ACHN (cell line): ENCODE measurements around the gene PLEKHS1.
A peak's percentile ranks its signal among the peaks of the same experiment; 100 is the strongest.
"Not testable (repeated sequence)": the region's sequence is repeated elsewhere in the genome, so short reads cannot be mapped to it uniquely, and the experiment has no call there.

Source experiments
- DNase-seq: peaks from one replicate; pipeline ENCODE4 v3.0.0-alpha.2; 2015
- in situ Hi-C: cut with HindIII; loops from 2 replicates; pipeline ENCODE4 v1.10.0; 2017; ENCODE audit warnings: low sequenced_read_pairs, low pct_ligation_motif_present, low pct_unique_long_range_greater_than_20kb

PLEKHS1 gene

GRCh38 chr10:113736576-113736975, 14.9 kb upstream of the PLEKHS1 start:
- DNase-seq, result no peak
- in situ Hi-C loops, result no loop called here

GRCh38 chr10:113739031-113739430, 12.5 kb upstream of the PLEKHS1 start:
- in situ Hi-C loops, result no loop called here
- no peak for DNase-seq

GRCh38 chr10:113739577-113739976, 11.9 kb upstream of the PLEKHS1 start:
- no peak for DNase-seq

GRCh38 chr10:113740850-113741249, 10.6 kb upstream of the PLEKHS1 start:
- in situ Hi-C loops, result no loop called here
- DNase-seq, result no peak

More at GRCh38 chr10:113739577-113739976, 11.9 kb upstream of the PLEKHS1 start:
- in situ Hi-C loops, result no loop called here

- no peak for DNase-seq
- in situ Hi-C loops, result no loop called here
Observed at GRCh38 chr10:113742466-113742865, 9.0 kb upstream of the PLEKHS1 start.

- in situ Hi-C loops, result no loop called here
- no peak for DNase-seq
Observed at GRCh38 chr10:113743594-113743993, 7.9 kb upstream of the PLEKHS1 start.

- DNase-seq, result no peak
- in situ Hi-C loops, result no loop called here
Observed at GRCh38 chr10:113745374-113745773, 6.1 kb upstream of the PLEKHS1 start.

GRCh38 chr10:113746217-113746957, 5.1 kb upstream of the PLEKHS1 start:
- peak; percentile 22 for DNase-seq
- in situ Hi-C loops, result no loop called here

- in situ Hi-C loops, result no loop called here
Observed at GRCh38 chr10:113752553-113752952, 1.1 kb downstream of the PLEKHS1 start.

GRCh38 chr10:113753020-113753692, 1.7 kb downstream of the PLEKHS1 start:
- no peak for DNase-seq
- in situ Hi-C loops, result no loop called here

More at GRCh38 chr10:113752553-113752952, 1.1 kb downstream of the PLEKHS1 start:
- no peak for DNase-seq

- in situ Hi-C loops, result no loop called here
Observed at GRCh38 chr10:113754125-113754524, 2.6 kb downstream of the PLEKHS1 start.

GRCh38 chr10:113754768-113755167, 3.3 kb downstream of the PLEKHS1 start:
- no peak for DNase-seq
- in situ Hi-C loops, result no loop called here

More at GRCh38 chr10:113754125-113754524, 2.6 kb downstream of the PLEKHS1 start:
- no peak for DNase-seq

GRCh38 chr10:113756940-113757543, 5.6 kb downstream of the PLEKHS1 start:
- in situ Hi-C loops, result no loop called here
- no peak for DNase-seq

GRCh38 chr10:113762083-113762482, 10.6 kb downstream of the PLEKHS1 start:
- in situ Hi-C loops, result no loop called here
- DNase-seq, result no peak

- in situ Hi-C loops, result no loop called here
- no peak for DNase-seq
Observed at GRCh38 chr10:113764582-113764981, 13.1 kb downstream of the PLEKHS1 start.

- in situ Hi-C loops, result no loop called here
- DNase-seq, result no peak
Observed at GRCh38 chr10:113765910-113766309, 14.4 kb downstream of the PLEKHS1 start.

- in situ Hi-C loops, result no loop called here
- no peak for DNase-seq
Observed at GRCh38 chr10:113767222-113767621, 15.7 kb downstream of the PLEKHS1 start.

- in situ Hi-C loops, result no loop called here
- no peak for DNase-seq
Observed at GRCh38 chr10:113770346-113770745, 18.9 kb downstream of the PLEKHS1 start.

GRCh38 chr10:113771131-113771530, 19.6 kb downstream of the PLEKHS1 start:
- in situ Hi-C loops, DNase-seq: not testable (repeated sequence)
